Measurements from ENCODE around the gene ZNF486. TPM values are rescaled to one million over a fixed set of nuclear protein-coding genes. Genes with fewer than 3 reads are reported as not detected.
A peak's percentile ranks its signal among the peaks of the same experiment; 100 is the strongest.
"Not testable (repeated sequence)": the region's sequence is repeated elsewhere in the genome, so short reads cannot be mapped to it uniquely, and the experiment has no call there.

The ZNF486 gene
- total and polyA plus RNA-seq, 2 donors (not counting 1 experiment from before 2014, with no cell fraction given): 5.3 to 16.6 TPM

- no peak overlapping the region for H3K4me3 Mint-ChIP-seq
- intact Hi-C loops (cut with micrococcal nuclease): no loop called here
- Histone ChIP-seq H3K36me3 (replicated peaks in 1 of 2; ENCODE audit: control extremely low read depth in 1 of 2, control insufficient read depth in 1 of 2, extremely low read depth in 1 of 2, insufficient read depth in 2 of 2, low read length in 1 of 2) (peaks cover 12 to 29% of the 10 kb centered on the region in 2 experiments), H3K4me3 (ENCODE audit: control extremely low read depth in 1 of 5, extremely low read depth in 1 of 5, insufficient read depth in 1 of 5, low read depth in 2 of 5, low read length in 4 of 5) (peak overlapping the region in 1 of 5 experiments; percentile 20), H3K27ac (ENCODE audit: low read length in 2 of 2) (no peak overlapping the region), H3K27me3 (replicated peaks in 1 of 4; ENCODE audit: control extremely low read depth in 1 of 4, control insufficient read depth in 3 of 4, insufficient read depth in 4 of 4, low read length in 3 of 4) (no peaks in the 10 kb centered on the region), H2AFZ (ENCODE audit: insufficient read depth, low read depth, low read length, poor library complexity, severe bottlenecking) (no peak overlapping the region), H3K9me3 (ENCODE audit: control extremely low read depth in 1 of 3, control insufficient read depth in 2 of 3, insufficient read depth in 1 of 3, low read length in 2 of 3) (peaks cover 21 to 49% (median 47%) of the 10 kb centered on the region in 3 donors), H3K4me2 (replicated peaks; ENCODE audit: low read depth, low read length, poor library complexity, severe bottlenecking) (no peak overlapping the region), H3K79me2 (ENCODE audit: control insufficient read depth, insufficient read depth, low read length) (no peaks in the 10 kb centered on the region), H4K20me1 (ENCODE audit: control insufficient read depth, insufficient read depth, low read length, poor library complexity, severe bottlenecking) (no peaks in the 10 kb centered on the region), H3K9ac (ENCODE audit: low read length) (no peak overlapping the region), H3K4me1 (ENCODE audit: control insufficient read depth in 2 of 2, insufficient read depth in 2 of 2, low read length in 2 of 2) (no peaks in the 10 kb centered on the region)
- POLR2A ChIA-PET: no interaction called here
- H3K27ac Mint-ChIP-seq: no peak overlapping the region
- peaks cover 20% of the 10 kb centered on the region for H3K9me3 Mint-ChIP-seq (ENCODE audit: insufficient read depth)
- CTCF ChIA-PET: interaction anchor here (0.7 kb wide), 1 partner anchor 200 kb away, joined by 3 read pairs; no protein-coding TSS in a partner anchor
- WGBS (ENCODE audit: insufficient coverage): no CpG with 5 or more reads among the region's 3 CpGs
- H3K4me1 Mint-ChIP-seq: no peaks in the 10 kb centered on the region
- DNase-seq (no peak), ATAC-seq (ENCODE audit: low read depth) (no peak)
- TF ChIP-seq EZH2 (IDR thresholded peaks at IDR 0.05; ENCODE audit: borderline replicate concordance, insufficient read depth, low read depth, low read length, poor library complexity, severe bottlenecking): no peak
- no peak for TF ChIP-seq CTCF (IDR thresholded peaks at IDR 0.05)
- H3K27me3 Mint-ChIP-seq: no peaks in the 10 kb centered on the region
These were observed 30.7 kb downstream of the ZNF486 start for GRCh38 chr19:20197747-20198146.

GRCh38 chr19:20209051-20209450, 42.0 kb downstream of the ZNF486 start:
- Histone ChIP-seq H3K9ac (ENCODE audit: low read length) (no peak overlapping the region), H3K79me2 (ENCODE audit: control insufficient read depth, insufficient read depth, low read length) (no peaks in the 10 kb centered on the region), H3K4me3 (ENCODE audit: control extremely low read depth in 1 of 5, extremely low read depth in 1 of 5, insufficient read depth in 1 of 5, low read depth in 2 of 5, low read length in 4 of 5) (no peak overlapping the region), H3K27ac (ENCODE audit: low read length in 2 of 2) (no peak overlapping the region), H3K27me3 (replicated peaks in 1 of 4; ENCODE audit: control extremely low read depth in 1 of 4, control insufficient read depth in 3 of 4, insufficient read depth in 4 of 4, low read length in 3 of 4) (no peaks in the 10 kb centered on the region), H4K20me1 (ENCODE audit: control insufficient read depth, insufficient read depth, low read length, poor library complexity, severe bottlenecking) (no peaks in the 10 kb centered on the region), H3K4me2 (replicated peaks; ENCODE audit: low read depth, low read length, poor library complexity, severe bottlenecking) (no peak overlapping the region), H2AFZ (ENCODE audit: insufficient read depth, low read depth, low read length, poor library complexity, severe bottlenecking) (no peak overlapping the region), H3K4me1 (ENCODE audit: control insufficient read depth in 2 of 2, insufficient read depth in 2 of 2, low read length in 2 of 2) (no peaks in the 10 kb centered on the region), H3K9me3 (ENCODE audit: control extremely low read depth in 1 of 3, control insufficient read depth in 2 of 3, insufficient read depth in 1 of 3, low read length in 2 of 3) (peaks cover 0 to 12% (median 3%) of the 10 kb centered on the region in 3 donors), H3K36me3 (replicated peaks in 1 of 2; ENCODE audit: control extremely low read depth in 1 of 2, control insufficient read depth in 1 of 2, extremely low read depth in 1 of 2, insufficient read depth in 2 of 2, low read length in 1 of 2) (no peaks in the 10 kb centered on the region)
- Mint-ChIP-seq H3K4me3 (no peak overlapping the region), H3K9me3 (ENCODE audit: insufficient read depth) (no peaks in the 10 kb centered on the region), H3K4me1 (no peaks in the 10 kb centered on the region), H3K27me3 (no peaks in the 10 kb centered on the region), H3K27ac (no peak overlapping the region)
- intact Hi-C loops (cut with micrococcal nuclease): no loop called here
- DNase-seq (no peak), ATAC-seq (ENCODE audit: low read depth) (no peak)
- ChIA-PET POLR2A (no interaction called here), CTCF (no interaction called here)
- TF ChIP-seq EZH2 (IDR thresholded peaks at IDR 0.05; ENCODE audit: borderline replicate concordance, insufficient read depth, low read depth, low read length, poor library complexity, severe bottlenecking) (no peak), CTCF (IDR thresholded peaks at IDR 0.05) (no peak)
- WGBS (ENCODE audit: insufficient coverage): no CpG with 5 or more reads among the region's 2 CpGs

- intact Hi-C loops (cut with micrococcal nuclease); H3K4me1 Mint-ChIP-seq; POLR2A ChIA-PET; H3K4me2 ChIP-seq (replicated peaks; ENCODE audit: low read depth, low read length, poor library complexity, severe bottlenecking); H3K27me3 Mint-ChIP-seq; H3K9me3 ChIP-seq (ENCODE audit: control extremely low read depth in 1 of 3, control insufficient read depth in 2 of 3, insufficient read depth in 1 of 3, low read length in 2 of 3); H3K4me3 Mint-ChIP-seq; H3K9ac ChIP-seq (ENCODE audit: low read length); H3K79me2 ChIP-seq (ENCODE audit: control insufficient read depth, insufficient read depth, low read length); H3K4me3 ChIP-seq (ENCODE audit: control extremely low read depth in 1 of 5, extremely low read depth in 1 of 5, insufficient read depth in 1 of 5, low read depth in 2 of 5, low read length in 4 of 5); H3K27ac Mint-ChIP-seq; H3K4me1 ChIP-seq (ENCODE audit: control insufficient read depth in 2 of 2, insufficient read depth in 2 of 2, low read length in 2 of 2); H3K36me3 ChIP-seq (replicated peaks in 1 of 2; ENCODE audit: control extremely low read depth in 1 of 2, control insufficient read depth in 1 of 2, extremely low read depth in 1 of 2, insufficient read depth in 2 of 2, low read length in 1 of 2); H3K27ac ChIP-seq (ENCODE audit: low read length in 2 of 2); H3K27me3 ChIP-seq (replicated peaks in 1 of 4; ENCODE audit: control extremely low read depth in 1 of 4, control insufficient read depth in 3 of 4, insufficient read depth in 4 of 4, low read length in 3 of 4); DNase-seq; H4K20me1 ChIP-seq (ENCODE audit: control insufficient read depth, insufficient read depth, low read length, poor library complexity, severe bottlenecking); CTCF ChIA-PET; H3K9me3 Mint-ChIP-seq (ENCODE audit: insufficient read depth); H2AFZ ChIP-seq (ENCODE audit: insufficient read depth, low read depth, low read length, poor library complexity, severe bottlenecking); ATAC-seq (ENCODE audit: low read depth): not testable (repeated sequence)
- 100% methylated on average over 7 of the region's 26 CpGs for WGBS (ENCODE audit: insufficient coverage)
These were observed 47.4 kb downstream of the ZNF486 start for GRCh38 chr19:20214366-20214765.

Data from B cell (primary cell).